ENCODE data around the gene ORC3.
A peak's percentile ranks its signal among the peaks of the same experiment; 100 is the strongest.

The ORC3 gene

DNA sequence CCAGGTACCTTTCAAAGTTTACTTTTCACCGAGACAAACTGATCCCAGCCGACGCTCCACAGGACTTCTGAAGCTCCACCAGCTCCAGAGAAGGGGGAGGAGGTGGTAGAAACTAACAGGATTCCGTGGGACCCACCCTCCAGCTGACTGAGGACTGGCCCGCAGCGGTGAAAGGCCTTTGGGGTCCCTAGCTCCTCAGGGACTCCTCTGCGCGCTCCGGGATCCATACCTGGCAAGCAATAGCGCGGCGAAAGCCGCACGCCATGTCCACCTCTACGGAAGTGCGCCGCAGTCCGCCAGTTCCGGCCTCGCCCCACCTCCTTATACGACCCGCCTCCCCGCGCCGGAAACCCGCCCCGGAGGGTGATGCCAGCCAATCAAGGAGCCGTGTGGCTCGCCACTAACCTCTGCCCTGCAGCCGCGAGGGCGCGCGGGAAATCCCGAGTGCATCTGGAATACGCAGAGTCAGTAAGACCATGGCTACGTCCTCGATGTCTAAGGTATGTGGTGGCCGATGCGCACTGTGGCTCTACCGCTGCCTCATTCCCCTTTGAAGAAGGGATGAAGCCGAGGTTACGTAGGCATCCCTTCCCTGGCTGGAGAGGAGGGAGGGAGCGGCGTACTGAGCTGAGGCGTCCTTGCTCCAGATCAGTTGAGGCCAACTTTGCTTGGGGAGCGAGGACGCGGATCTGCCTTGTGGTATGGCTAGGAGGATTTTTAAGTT lies at the start of gene ORC3, which contains the start of gene RARS2:
Gene ORC3, plus strand, starts transcription at position 443 of the 724 bp plus-strand sequence. Its CDS starts 34 bp downstream, at position 477.
Gene RARS2, minus strand, starts transcription at position 295 of the 724 bp plus-strand sequence. Its CDS starts 30 bp downstream, at position 265.
- TF ChIP-seq RAD21 (IDR thresholded peaks at IDR 0.05; ENCODE audit: low read depth) (no peak), CREB1 (IDR thresholded peaks at IDR 0.05; ENCODE audit: low read depth) (0 out of 2 replicates have a peak, but pooled peaks have one; percentile 37), CEBPB (IDR thresholded peaks at IDR 0.05) (no peak), NFIC (IDR thresholded peaks at IDR 0.05) (peak; percentile 38; the same call in 1 of the 2 replicates), ZBTB7A (IDR thresholded peaks at IDR 0.05; ENCODE audit: low read depth) (no peak), TCF12 (IDR thresholded peaks at IDR 0.05; ENCODE audit: low read depth) (peak; percentile 53; the same call in 1 of the 2 replicates), YY1 (IDR thresholded peaks at IDR 0.05; ENCODE audit: low read depth) (peak; percentile 88), FOXM1 (IDR thresholded peaks at IDR 0.05; ENCODE audit: borderline replicate concordance, low read depth) (no peak), EGR1 (IDR thresholded peaks at IDR 0.05) (no peak), TEAD4 (IDR thresholded peaks at IDR 0.05) (peak; percentile 55), TAF1 (IDR thresholded peaks at IDR 0.05; ENCODE audit: low read depth) (peak; percentile 90), EP300 (IDR thresholded peaks at IDR 0.05; ENCODE audit: borderline replicate concordance) (no peak)
- TF ChIP-seq, protein P1, sequence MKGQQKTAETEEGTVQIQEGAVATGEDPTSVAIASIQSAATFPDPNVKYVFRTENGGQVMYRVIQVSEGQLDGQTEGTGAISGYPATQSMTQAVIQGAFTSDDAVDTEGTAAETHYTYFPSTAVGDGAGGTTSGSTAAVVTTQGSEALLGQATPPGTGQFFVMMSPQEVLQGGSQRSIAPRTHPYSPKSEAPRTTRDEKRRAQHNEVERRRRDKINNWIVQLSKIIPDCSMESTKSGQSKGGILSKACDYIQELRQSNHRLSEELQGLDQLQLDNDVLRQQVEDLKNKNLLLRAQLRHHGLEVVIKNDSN (IDR thresholded peaks at IDR 0.05): no peak
- TF ChIP-seq, protein P2, sequence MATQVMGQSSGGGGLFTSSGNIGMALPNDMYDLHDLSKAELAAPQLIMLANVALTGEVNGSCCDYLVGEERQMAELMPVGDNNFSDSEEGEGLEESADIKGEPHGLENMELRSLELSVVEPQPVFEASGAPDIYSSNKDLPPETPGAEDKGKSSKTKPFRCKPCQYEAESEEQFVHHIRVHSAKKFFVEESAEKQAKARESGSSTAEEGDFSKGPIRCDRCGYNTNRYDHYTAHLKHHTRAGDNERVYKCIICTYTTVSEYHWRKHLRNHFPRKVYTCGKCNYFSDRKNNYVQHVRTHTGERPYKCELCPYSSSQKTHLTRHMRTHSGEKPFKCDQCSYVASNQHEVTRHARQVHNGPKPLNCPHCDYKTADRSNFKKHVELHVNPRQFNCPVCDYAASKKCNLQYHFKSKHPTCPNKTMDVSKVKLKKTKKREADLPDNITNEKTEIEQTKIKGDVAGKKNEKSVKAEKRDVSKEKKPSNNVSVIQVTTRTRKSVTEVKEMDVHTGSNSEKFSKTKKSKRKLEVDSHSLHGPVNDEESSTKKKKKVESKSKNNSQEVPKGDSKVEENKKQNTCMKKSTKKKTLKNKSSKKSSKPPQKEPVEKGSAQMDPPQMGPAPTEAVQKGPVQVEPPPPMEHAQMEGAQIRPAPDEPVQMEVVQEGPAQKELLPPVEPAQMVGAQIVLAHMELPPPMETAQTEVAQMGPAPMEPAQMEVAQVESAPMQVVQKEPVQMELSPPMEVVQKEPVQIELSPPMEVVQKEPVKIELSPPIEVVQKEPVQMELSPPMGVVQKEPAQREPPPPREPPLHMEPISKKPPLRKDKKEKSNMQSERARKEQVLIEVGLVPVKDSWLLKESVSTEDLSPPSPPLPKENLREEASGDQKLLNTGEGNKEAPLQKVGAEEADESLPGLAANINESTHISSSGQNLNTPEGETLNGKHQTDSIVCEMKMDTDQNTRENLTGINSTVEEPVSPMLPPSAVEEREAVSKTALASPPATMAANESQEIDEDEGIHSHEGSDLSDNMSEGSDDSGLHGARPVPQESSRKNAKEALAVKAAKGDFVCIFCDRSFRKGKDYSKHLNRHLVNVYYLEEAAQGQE (IDR thresholded peaks at IDR 0.05; ENCODE audit: low read depth): no peak
- TF ChIP-seq, protein P3, sequence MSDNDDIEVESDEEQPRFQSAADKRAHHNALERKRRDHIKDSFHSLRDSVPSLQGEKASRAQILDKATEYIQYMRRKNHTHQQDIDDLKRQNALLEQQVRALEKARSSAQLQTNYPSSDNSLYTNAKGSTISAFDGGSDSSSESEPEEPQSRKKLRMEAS (IDR thresholded peaks at IDR 0.05): peak; percentile 85; the same call in 1 of the 2 replicates

DNA sequence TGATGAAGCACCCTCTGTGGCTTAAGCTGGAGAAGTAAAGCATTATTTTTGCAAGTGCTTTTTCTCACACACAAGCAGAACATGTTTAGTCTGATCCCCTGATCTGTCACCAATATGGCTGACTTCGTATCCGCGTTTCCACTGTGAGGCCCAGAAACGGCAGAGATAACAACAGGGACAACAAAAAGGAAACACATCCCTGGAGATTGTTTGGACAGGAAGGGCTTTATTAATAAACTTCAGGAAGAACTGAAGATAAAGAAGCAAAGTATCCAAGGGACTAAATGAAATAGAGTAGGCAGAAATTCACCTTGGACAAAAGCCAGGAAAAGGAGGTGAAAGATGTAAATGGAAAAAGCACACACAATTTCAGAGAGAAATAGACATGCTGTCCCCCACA lies 49.4 kb upstream of the ORC3 start:
- TF ChIP-seq TAF1 (IDR thresholded peaks at IDR 0.05; ENCODE audit: low read depth) (no peak), TEAD4 (IDR thresholded peaks at IDR 0.05) (no peak), EP300 (IDR thresholded peaks at IDR 0.05; ENCODE audit: borderline replicate concordance) (no peak), TCF12 (IDR thresholded peaks at IDR 0.05; ENCODE audit: low read depth) (no peak), RAD21 (IDR thresholded peaks at IDR 0.05; ENCODE audit: low read depth) (no peak), NFIC (IDR thresholded peaks at IDR 0.05) (no peak), CREB1 (IDR thresholded peaks at IDR 0.05; ENCODE audit: low read depth) (no peak), YY1 (IDR thresholded peaks at IDR 0.05; ENCODE audit: low read depth) (no peak), CEBPB (IDR thresholded peaks at IDR 0.05) (no peak), ZBTB7A (IDR thresholded peaks at IDR 0.05; ENCODE audit: low read depth) (no peak), FOXM1 (IDR thresholded peaks at IDR 0.05; ENCODE audit: borderline replicate concordance, low read depth) (no peak), EGR1 (IDR thresholded peaks at IDR 0.05) (no peak)
- TF ChIP-seq, protein P1 (IDR thresholded peaks at IDR 0.05): no peak
- TF ChIP-seq, protein P2 (IDR thresholded peaks at IDR 0.05; ENCODE audit: low read depth): no peak
- TF ChIP-seq, protein P3 (IDR thresholded peaks at IDR 0.05): no peak

DNA sequence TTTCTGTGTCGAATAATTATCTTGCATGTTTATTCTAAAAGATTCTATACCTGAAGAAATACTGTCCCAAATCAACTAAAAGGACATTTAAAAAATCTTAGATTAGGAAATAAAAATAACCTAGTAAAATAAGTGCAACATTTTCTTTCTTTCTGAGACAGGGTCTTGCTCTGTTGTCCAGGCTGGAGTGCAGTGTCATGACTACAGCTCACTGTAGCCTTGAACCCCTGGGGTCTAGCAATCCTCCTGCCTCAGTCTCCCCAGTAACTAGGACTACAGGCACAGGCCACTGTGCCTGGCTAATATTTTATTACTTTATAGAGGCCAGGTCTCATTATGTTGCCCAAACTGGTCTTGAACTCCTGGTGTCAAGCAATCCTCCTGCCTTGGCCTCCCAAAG lies 48.9 kb upstream of the ORC3 start:
- no peak for TF ChIP-seq YY1 (IDR thresholded peaks at IDR 0.05; ENCODE audit: low read depth)
- TF ChIP-seq NFIC (IDR thresholded peaks at IDR 0.05): no peak
- no peak for TF ChIP-seq EP300 (IDR thresholded peaks at IDR 0.05; ENCODE audit: borderline replicate concordance)
- no peak for TF ChIP-seq TAF1 (IDR thresholded peaks at IDR 0.05; ENCODE audit: low read depth)
- no peak for TF ChIP-seq ZBTB7A (IDR thresholded peaks at IDR 0.05; ENCODE audit: low read depth)
- TF ChIP-seq RAD21 (IDR thresholded peaks at IDR 0.05; ENCODE audit: low read depth): no peak
- TF ChIP-seq, protein P2 (IDR thresholded peaks at IDR 0.05; ENCODE audit: low read depth): no peak
- no peak for TF ChIP-seq TEAD4 (IDR thresholded peaks at IDR 0.05)
- no peak for TF ChIP-seq EGR1 (IDR thresholded peaks at IDR 0.05)
- no peak for TF ChIP-seq CREB1 (IDR thresholded peaks at IDR 0.05; ENCODE audit: low read depth)
- no peak for TF ChIP-seq TCF12 (IDR thresholded peaks at IDR 0.05; ENCODE audit: low read depth)
- TF ChIP-seq FOXM1 (IDR thresholded peaks at IDR 0.05; ENCODE audit: borderline replicate concordance, low read depth): no peak
- TF ChIP-seq, protein P1 (IDR thresholded peaks at IDR 0.05): no peak
